Esophagus muscularis mucosa (tissue), 4 donors: Measurements from ENCODE around the gene KIF21A. TPM values are rescaled to one million over a fixed set of nuclear protein-coding genes. Genes with fewer than 3 reads are reported as not detected.

Experiments used
- DNase-seq: peaks from one replicate; pipeline ENCODE4 v3.0.0-alpha.2; 2017; ENCODE audit errors: extremely low spot score
- H3K27ac ChIP-seq, 4 donors: fragments of 200-600 bp; sonication (generic); replicated peaks in 1 of 4; 1 replicate in 3 of 4; 2 replicates in 1 of 4; pipeline ENCODE4 v1.5.1; 2016 to 2019; ENCODE audit warnings: mild to moderate bottlenecking in 1 of 4
- H3K27me3 ChIP-seq, 4 donors: fragments of 200-600 bp; sonication (generic); one replicate each; pipeline versions ENCODE4 v1.5.1 to v1.6.0; 2016 to 2019
- H3K36me3 ChIP-seq, 4 donors: fragments of 200-600 bp; sonication (generic); one replicate each; pipeline ENCODE4 v1.5.1; 2016 to 2019
- H3K4me1 ChIP-seq, 4 donors: fragments of 200-600 bp; sonication (generic); one replicate each; pipeline ENCODE4 v1.5.1; 2016 to 2019
- H3K4me3 ChIP-seq, 4 donors: fragments of 200-600 bp; sonication (generic); 1 replicate in 2 of 4; 2 replicates in 2 of 4; pipeline ENCODE4 v1.5.1; 2016 to 2019; ENCODE audit warnings: mild to moderate bottlenecking in 4 of 4, moderate library complexity in 1 of 4
- H3K9me3 ChIP-seq, 4 donors: fragments of 200-600 bp; sonication (generic); 1 replicate in 3 of 4; 2 replicates in 1 of 4; pipeline ENCODE4 v1.5.1; 2016 to 2019
- CTCF ChIP-seq, 3 experiments: fragments of 200-600 bp in 2 of 3; fragments of 450-650 bp in 1 of 3; sonication (generic) in 2 of 3; IDR thresholded peaks; one replicate each; pipeline ENCODE4 v1.5.1; 2017 to 2019; ENCODE audit warnings: antibody characterized with exemption in 3 of 3, mild to moderate bottlenecking in 2 of 3, moderate library complexity in 1 of 3
- EP300 ChIP-seq: sonication (generic); formaldehyde crosslinking; IDR thresholded peaks from one replicate; pipeline ENCODE4 v1.6.1; 2017; ENCODE audit warnings: antibody characterized with exemption
- POLR2A ChIP-seq: fragments of 450-650 bp; IDR thresholded peaks from one replicate; pipeline ENCODE4 v1.6.1; 2017; ENCODE audit warnings: antibody characterized with exemption, moderate library complexity, mild to moderate bottlenecking, low read depth
- POLR2AphosphoS5 ChIP-seq, 2 donors: sonication (generic); formaldehyde crosslinking; IDR thresholded peaks; one replicate each; pipeline ENCODE4 v1.6.1; 2017; ENCODE audit warnings: antibody characterized with exemption in 2 of 2
- WGBS: methylation state at CpG from one replicate; pipeline ENCODE4 v1.1.5; 2018; 5-methylcytosine and 5-hydroxymethylcytosine counted together
- intact Hi-C: fragments of 100-400 bp; cut with DNase I; formaldehyde crosslinking; loops from one replicate; pipeline ENCODE4 v1.15.1; 2023
- total RNA-seq, 4 donors: library from RNA; depleted of rRNA; stranded (reverse); fragments of >200 nt; gene quantifications; one replicate each; pipeline versions ENCODE4 v1.1.0 to v1.2.1, GENCODE V29; 2016

The KIF21A gene
- total RNA-seq, 4 donors from 2014 or later: 9.3 to 17.4 (median 11.1) TPM

- Histone ChIP-seq H3K9me3 (no peaks in the 10 kb centered on the region), H3K27me3 (no peaks in the 10 kb centered on the region), H3K36me3 (no peaks in the 10 kb centered on the region), H3K27ac (no peak overlapping the region), H3K4me1 (no peaks in the 10 kb centered on the region), H3K4me3 (no peak overlapping the region)
- no peak for TF ChIP-seq POLR2AphosphoS5 (IDR thresholded peaks at IDR 0.05)
- TF ChIP-seq EP300: no peak
- no peak for TF ChIP-seq POLR2A
- TF ChIP-seq CTCF (IDR thresholded peaks at IDR 0.05): no peak
- no peak for DNase-seq
- intact Hi-C loops: no loop called here
- WGBS: 67% methylated on average over 1 of the region's 1 CpG
Observed at GRCh38 chr12:39461059-39461458, 18.1 kb upstream of the KIF21A start.

DNA sequence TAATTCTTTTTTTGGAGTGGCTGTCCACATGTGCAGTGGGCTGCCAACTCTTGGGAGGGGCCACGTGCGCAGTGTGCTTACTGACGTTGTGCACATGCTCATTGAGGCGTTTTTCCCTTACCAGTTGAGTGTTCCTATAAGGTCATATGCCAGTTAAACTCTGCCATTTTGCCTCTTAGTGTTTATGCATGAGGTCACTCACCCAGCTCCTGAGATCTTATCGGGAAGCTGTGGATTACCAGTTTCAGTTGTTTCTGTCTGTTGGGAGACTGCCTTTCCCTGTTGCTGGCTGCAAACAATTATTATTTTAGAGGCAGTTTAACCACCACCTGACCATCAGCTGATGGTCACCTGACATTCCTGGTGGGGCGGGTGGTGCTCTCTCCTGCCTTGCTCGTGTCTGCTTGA lies 16.1 kb upstream of the KIF21A start:
- Histone ChIP-seq H3K9me3 (no peaks in the 10 kb centered on the region), H3K36me3 (no peaks in the 10 kb centered on the region), H3K27me3 (no peaks in the 10 kb centered on the region), H3K4me1 (no peaks in the 10 kb centered on the region), H3K27ac (no peak overlapping the region), H3K4me3 (no peak overlapping the region)
- no peak for TF ChIP-seq EP300
- no peak for TF ChIP-seq POLR2AphosphoS5 (IDR thresholded peaks at IDR 0.05)
- TF ChIP-seq CTCF (IDR thresholded peaks at IDR 0.05): no peak
- TF ChIP-seq POLR2A: no peak
- 87% methylated on average over 7 of the region's 7 CpGs for WGBS
- intact Hi-C loops: no loop called here
- DNase-seq: no peak

GRCh38 chr12:39451977-39452376 lies 9.1 kb upstream of the KIF21A start:
- Histone ChIP-seq H3K27ac (no peak overlapping the region), H3K27me3 (no peaks in the 10 kb centered on the region), H3K36me3 (no peaks in the 10 kb centered on the region), H3K4me3 (no peak overlapping the region), H3K4me1 (no peaks in the 10 kb centered on the region), H3K9me3 (no peaks in the 10 kb centered on the region)
- TF ChIP-seq CTCF (IDR thresholded peaks at IDR 0.05) (no peak), EP300 (no peak), POLR2AphosphoS5 (IDR thresholded peaks at IDR 0.05) (no peak), POLR2A (no peak)
- intact Hi-C loops: no loop called here
- no peak for DNase-seq
- 21% methylated on average over 1 of the region's 1 CpG for WGBS

DNA sequence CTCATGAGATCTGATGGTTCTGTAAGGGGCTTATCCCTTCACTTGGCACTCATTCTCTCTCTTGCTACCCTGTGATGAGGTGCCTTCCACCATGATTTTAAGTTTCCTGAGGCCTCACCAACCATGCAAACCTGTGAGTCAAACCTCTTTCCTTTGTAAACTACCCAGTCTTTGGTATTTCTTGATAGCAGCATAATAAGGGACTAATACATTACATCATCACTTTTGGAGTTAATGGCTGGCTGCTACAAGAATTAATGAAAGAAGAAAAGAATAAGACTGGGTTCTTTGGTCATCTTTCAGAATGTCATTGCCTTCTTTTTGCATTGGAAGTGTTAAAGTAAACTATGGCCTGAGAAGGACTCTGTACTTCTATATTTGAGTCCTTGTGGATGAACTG lies 5.1 kb upstream of the KIF21A start:
- intact Hi-C loops: loop anchor here (10.0 kb wide), 1 partner anchor 113 kb away; no protein-coding TSS in a partner anchor
- Histone ChIP-seq H3K4me1 (peaks cover 4 to 11% (median 10%) of the 10 kb centered on the region in 4 donors), H3K9me3 (no peaks in the 10 kb centered on the region), H3K27me3 (no peaks in the 10 kb centered on the region), H3K36me3 (no peaks in the 10 kb centered on the region), H3K4me3 (no peak overlapping the region), H3K27ac (no peak overlapping the region)
- no peak for DNase-seq
- TF ChIP-seq EP300 (no peak), CTCF (IDR thresholded peaks at IDR 0.05) (no peak), POLR2AphosphoS5 (IDR thresholded peaks at IDR 0.05) (no peak), POLR2A (no peak)

GRCh38 chr12:39443929-39444209 lies 949 bp upstream of the KIF21A start:
- TF ChIP-seq EP300 (no peak), CTCF (IDR thresholded peaks at IDR 0.05) (no peak), POLR2A (no peak), POLR2AphosphoS5 (IDR thresholded peaks at IDR 0.05) (no peak)
- no peak for DNase-seq
- peaks cover 9 to 28% (median 25%) of the 10 kb centered on the region in 4 donors for H3K4me1 ChIP-seq
- H3K4me3 ChIP-seq: peak overlapping the region; percentile 84 to 98 (median 94)
- no peaks in the 10 kb centered on the region for H3K9me3 ChIP-seq
- H3K27ac ChIP-seq: peak overlapping the region; percentile 87 to 93 (median 88)
- intact Hi-C loops: loop anchor here (5.0 to 10.0 kb wide), 2 partner anchors 109 to 168 kb away; no protein-coding TSS in a partner anchor
- H3K27me3 ChIP-seq: no peaks in the 10 kb centered on the region
- no peaks in the 10 kb centered on the region for H3K36me3 ChIP-seq
